Glomerular visceral epithelial cell (primary cell): ENCODE data around the gene PLA2G4B.

Experiments used
- DNase-seq: peaks from one replicate; pipeline ENCODE4 v3.0.0-alpha.2; 2016; ENCODE audit errors: extremely low spot score

PLA2G4B gene

GRCh38 chr15:41871175-41871905, 32.7 kb downstream of the PLA2G4B start:
- no peak for DNase-seq

- DNase-seq, result no peak
These were observed 33.6 kb downstream of the PLA2G4B start for GRCh38 chr15:41872166-41872747.

GRCh38 chr15:41873711-41874110, 35.1 kb downstream of the PLA2G4B start:
- no peak for DNase-seq

- no peak for DNase-seq
These were observed 36.1 kb downstream of the PLA2G4B start for GRCh38 chr15:41874736-41875135.

GRCh38 chr15:41876007-41876406, 37.4 kb downstream of the PLA2G4B start:
- DNase-seq, result no peak

- DNase-seq, result no peak
These were observed 38.0 kb downstream of the PLA2G4B start for GRCh38 chr15:41876689-41877088.

- DNase-seq, result no peak
These were observed 39.1 kb downstream of the PLA2G4B start for GRCh38 chr15:41877631-41878354.

GRCh38 chr15:41878355-41878699, 39.7 kb downstream of the PLA2G4B start:
- DNase-seq, result no peak

- no peak for DNase-seq
These were observed 40.7 kb downstream of the PLA2G4B start for GRCh38 chr15:41879321-41879845.

- DNase-seq, result no peak
These were observed 41.7 kb downstream of the PLA2G4B start for GRCh38 chr15:41880156-41880877.

GRCh38 chr15:41881086-41881485, 42.4 kb downstream of the PLA2G4B start:
- no peak for DNase-seq

- no peak for DNase-seq
These were observed 42.9 kb downstream of the PLA2G4B start for GRCh38 chr15:41881550-41881919.

GRCh38 chr15:41881920-41882688, 43.5 kb downstream of the PLA2G4B start:
- no peak for DNase-seq

GRCh38 chr15:41882689-41883483, 44.2 kb downstream of the PLA2G4B start:
- no peak for DNase-seq

- no peak for DNase-seq
These were observed 44.8 kb downstream of the PLA2G4B start for GRCh38 chr15:41883484-41883825.

- DNase-seq, result no peak
These were observed 45.8 kb downstream of the PLA2G4B start for GRCh38 chr15:41884458-41884857.

GRCh38 chr15:41885321-41885720, 46.7 kb downstream of the PLA2G4B start:
- DNase-seq, result no peak

- DNase-seq, result no peak
These were observed 47.2 kb downstream of the PLA2G4B start for GRCh38 chr15:41885841-41886240.

- DNase-seq, result no peak
These were observed 48.1 kb downstream of the PLA2G4B start for GRCh38 chr15:41886741-41887140.

GRCh38 chr15:41887161-41887560, 48.5 kb downstream of the PLA2G4B start:
- no peak for DNase-seq

GRCh38 chr15:41887893-41888292, 49.2 kb downstream of the PLA2G4B start:
- DNase-seq, result no peak
